Upper lobe of right lung (tissue), 1 donor: Measurements from ENCODE around the gene SFMBT2. TPM values are rescaled to one million over a fixed set of nuclear protein-coding genes. Genes with fewer than 3 reads are reported as not detected.
"Not testable (repeated sequence)": the region's sequence is repeated elsewhere in the genome, so short reads cannot be mapped to it uniquely, and the experiment has no call there.

Source experiments
- ATAC-seq: fragments of 200-7000 bp; cut with Tn5 transposase; one replicate; pipeline ENCODE4 v1.9.1; 2020; ENCODE audit warnings: mild to moderate bottlenecking, moderate library complexity
- DNase-seq: peaks from one replicate; pipeline ENCODE4 v3.0.0-alpha.2; 2020
- H3K27ac ChIP-seq: fragments of 200-600 bp; one replicate; pipeline ENCODE4 v1.8.0; 2022
- H3K27me3 ChIP-seq: fragments of 200-600 bp; one replicate; pipeline ENCODE4 v1.8.0; 2022; ENCODE audit warnings: mild to moderate bottlenecking
- H3K36me3 ChIP-seq: fragments of 200-600 bp; one replicate; pipeline ENCODE4 v1.8.0; 2022
- H3K4me1 ChIP-seq: fragments of 200-600 bp; one replicate; pipeline ENCODE4 v1.8.0; 2022
- H3K4me3 ChIP-seq: fragments of 200-600 bp; one replicate; pipeline ENCODE4 v1.8.0; 2022; ENCODE audit warnings: mild to moderate bottlenecking
- H3K9me3 ChIP-seq: fragments of 200-600 bp; one replicate; pipeline ENCODE4 v1.8.0; 2022
- intact Hi-C: fragments of 100-400 bp; cut with DNase I; formaldehyde crosslinking; loops from one replicate; pipeline ENCODE4 v1.11.0; 2022
- total RNA-seq: library from RNA; stranded (reverse); fragmentation: NEBNext Ultra II Directional; extraction: Animal tissue kit (Norgen Biotek cat#: 25700); gene quantifications from one replicate; pipeline ENCODE4 v1.2.1, GENCODE V29; 2021
- TF ChIP-seq, protein P1 (sequence below): fragments of 200-600 bp; IDR thresholded peaks from one replicate; pipeline ENCODE4 v1.8.0; 2022; ENCODE audit warnings: antibody characterized with exemption
- donor health status: DM: no; HTN: yes; CAD: no; lungs with severe emphysema.

The SFMBT2 gene
- total RNA-seq, 1 donor from 2014 or later, result 16.1 TPM

DNA sequence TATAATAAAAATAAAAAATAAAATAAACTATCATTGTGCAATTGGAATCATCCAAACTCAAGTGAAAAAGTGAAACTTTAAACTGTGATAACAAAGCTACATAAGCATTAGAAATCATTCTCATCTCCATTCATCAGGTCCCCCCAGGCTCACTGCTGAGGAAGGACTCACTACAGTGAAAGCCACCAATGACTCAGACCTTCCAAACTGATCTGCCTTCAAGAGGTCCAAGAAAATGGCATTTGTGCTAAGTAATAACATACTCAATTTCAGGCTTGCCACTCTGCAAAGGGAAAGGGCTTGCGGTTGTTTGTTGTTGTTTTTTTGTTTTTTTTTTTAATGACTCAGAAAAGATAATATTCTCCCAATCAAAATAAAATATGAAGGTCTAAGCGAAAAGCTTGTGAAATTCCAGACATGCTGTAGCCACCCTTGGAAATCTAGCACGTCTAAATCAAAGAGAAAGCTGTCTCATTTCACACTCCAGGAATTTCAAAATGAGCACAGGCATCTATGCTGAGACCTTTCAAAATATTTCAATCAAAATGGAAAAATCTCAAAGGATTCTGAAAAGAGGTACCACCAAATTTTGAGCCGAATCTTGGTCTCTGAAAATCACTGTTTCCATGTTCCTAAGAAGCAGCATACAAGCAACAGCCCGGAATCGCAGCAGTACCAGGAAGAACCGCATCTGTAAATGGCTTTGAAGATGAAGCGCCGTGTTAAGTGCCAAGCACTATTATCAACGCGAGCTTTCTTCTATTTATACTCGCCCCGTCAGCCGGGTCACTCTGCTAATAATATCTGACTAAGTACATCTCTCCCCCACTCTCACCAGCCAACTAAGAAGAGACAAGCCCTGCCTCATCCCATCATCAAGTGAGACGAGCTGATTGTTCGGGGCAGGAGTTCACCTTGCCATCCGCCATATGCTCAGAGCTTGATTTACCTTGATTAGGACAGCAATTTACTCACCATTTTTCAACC, 13.5 kb downstream of the SFMBT2 start:
- DNase-seq, result no peak
- H3K4me1 ChIP-seq, result no peaks in the 10 kb centered on the region
- TF ChIP-seq, protein P1, sequence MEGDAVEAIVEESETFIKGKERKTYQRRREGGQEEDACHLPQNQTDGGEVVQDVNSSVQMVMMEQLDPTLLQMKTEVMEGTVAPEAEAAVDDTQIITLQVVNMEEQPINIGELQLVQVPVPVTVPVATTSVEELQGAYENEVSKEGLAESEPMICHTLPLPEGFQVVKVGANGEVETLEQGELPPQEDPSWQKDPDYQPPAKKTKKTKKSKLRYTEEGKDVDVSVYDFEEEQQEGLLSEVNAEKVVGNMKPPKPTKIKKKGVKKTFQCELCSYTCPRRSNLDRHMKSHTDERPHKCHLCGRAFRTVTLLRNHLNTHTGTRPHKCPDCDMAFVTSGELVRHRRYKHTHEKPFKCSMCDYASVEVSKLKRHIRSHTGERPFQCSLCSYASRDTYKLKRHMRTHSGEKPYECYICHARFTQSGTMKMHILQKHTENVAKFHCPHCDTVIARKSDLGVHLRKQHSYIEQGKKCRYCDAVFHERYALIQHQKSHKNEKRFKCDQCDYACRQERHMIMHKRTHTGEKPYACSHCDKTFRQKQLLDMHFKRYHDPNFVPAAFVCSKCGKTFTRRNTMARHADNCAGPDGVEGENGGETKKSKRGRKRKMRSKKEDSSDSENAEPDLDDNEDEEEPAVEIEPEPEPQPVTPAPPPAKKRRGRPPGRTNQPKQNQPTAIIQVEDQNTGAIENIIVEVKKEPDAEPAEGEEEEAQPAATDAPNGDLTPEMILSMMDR, result no peak
- ATAC-seq, result no peak
- no peak overlapping the region for H3K27ac ChIP-seq
- no peak overlapping the region for H3K4me3 ChIP-seq
- no peaks in the 10 kb centered on the region for H3K36me3 ChIP-seq
- H3K27me3 ChIP-seq, result no peaks in the 10 kb centered on the region
- no peaks in the 10 kb centered on the region for H3K9me3 ChIP-seq
- intact Hi-C loops, result no loop called here

DNA sequence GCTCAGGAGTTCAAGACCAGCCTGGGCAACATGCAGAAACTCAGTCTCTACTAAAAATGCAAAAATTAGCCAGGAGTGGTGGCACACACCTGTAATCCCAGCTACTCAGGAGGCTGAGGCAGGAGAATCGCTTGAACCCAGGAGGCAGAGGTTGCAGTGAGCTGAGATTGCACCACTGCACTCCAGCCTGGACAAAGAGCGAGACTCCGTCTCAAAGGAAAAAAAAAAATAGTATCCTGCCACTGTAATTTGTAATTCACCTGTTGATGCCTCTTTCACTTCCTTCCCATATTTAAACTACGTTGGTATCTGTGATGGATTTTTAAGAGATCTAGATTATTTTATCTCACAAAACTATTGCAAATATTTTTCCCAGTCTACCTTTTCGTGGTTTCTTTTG, 18.5 kb downstream of the SFMBT2 start:
- DNase-seq, H3K27ac ChIP-seq, ATAC-seq, H3K4me3 ChIP-seq, H3K9me3 ChIP-seq, intact Hi-C loops, H3K4me1 ChIP-seq, H3K27me3 ChIP-seq, H3K36me3 ChIP-seq: not testable (repeated sequence)

DNA sequence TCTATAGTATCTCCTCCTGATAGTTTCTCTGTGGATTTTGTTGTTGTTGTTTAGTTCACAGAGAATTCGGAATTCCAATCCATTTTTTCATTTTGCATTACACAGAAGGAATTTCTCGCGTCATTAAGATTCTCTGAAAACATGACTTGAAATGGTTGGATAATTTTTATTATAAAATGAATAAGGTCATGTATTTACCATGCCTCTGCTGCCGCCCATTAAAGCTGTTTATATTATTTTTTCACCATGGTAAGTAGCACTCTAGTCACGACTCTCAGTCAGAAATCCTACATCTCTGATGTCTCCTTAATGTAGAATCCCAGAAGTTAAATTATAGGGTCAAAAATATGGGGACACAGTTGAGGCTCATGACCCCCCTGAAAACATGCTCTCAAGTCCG, 19.1 kb downstream of the SFMBT2 start:
- Histone ChIP-seq H3K36me3 (no peaks in the 10 kb centered on the region), H3K4me1 (peaks cover 7% of the 10 kb centered on the region), H3K27ac (no peak overlapping the region), H3K4me3 (no peak overlapping the region), H3K9me3 (no peaks in the 10 kb centered on the region), H3K27me3 (no peaks in the 10 kb centered on the region)
- intact Hi-C loops, result no loop called here
- DNase-seq (no peak), ATAC-seq (no peak)
- TF ChIP-seq, protein P1, result no peak

DNA sequence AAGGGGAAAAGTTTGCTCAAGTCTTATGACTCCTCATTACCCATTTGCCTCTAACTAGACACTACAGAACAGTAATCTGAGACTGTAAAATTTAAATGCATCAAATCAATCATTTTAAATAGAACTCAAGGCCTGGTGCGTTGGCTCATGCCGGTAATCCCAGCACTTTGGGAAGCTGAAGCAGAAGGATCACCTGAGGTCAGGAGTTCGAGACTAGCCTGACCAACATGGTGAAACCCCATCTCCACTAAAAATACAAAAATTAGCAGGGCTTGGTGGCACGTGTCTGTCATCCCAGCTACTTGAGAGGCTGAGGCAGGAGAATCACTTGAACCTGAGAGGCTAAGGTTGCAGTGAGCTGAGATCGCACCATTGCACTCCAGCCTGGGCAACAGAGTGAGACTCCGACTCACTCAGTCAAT, 20.1 kb downstream of the SFMBT2 start:
- H3K27ac ChIP-seq, H3K27me3 ChIP-seq, H3K4me3 ChIP-seq, ATAC-seq, intact Hi-C loops, H3K9me3 ChIP-seq, H3K4me1 ChIP-seq, H3K36me3 ChIP-seq, DNase-seq: not testable (repeated sequence)

DNA sequence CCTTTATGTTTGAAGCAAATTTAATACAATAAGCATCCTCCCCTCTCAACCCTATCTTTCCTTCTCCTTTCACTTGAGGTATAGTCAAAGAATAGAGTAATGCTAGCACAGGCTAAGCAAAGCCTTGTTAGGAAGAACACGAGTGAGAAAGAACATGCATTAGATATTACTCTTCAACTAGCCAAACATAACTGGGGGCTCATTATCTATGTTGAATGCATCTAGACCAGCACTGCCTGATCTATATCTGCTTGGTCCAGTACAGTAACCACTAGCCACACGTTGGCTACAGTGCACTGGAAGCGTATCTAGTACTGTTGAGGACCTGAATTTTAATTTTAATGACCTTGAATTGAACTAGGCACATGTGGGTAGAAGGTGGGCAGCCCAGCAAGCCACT, 21.0 kb downstream of the SFMBT2 start:
- no peaks in the 10 kb centered on the region for H3K36me3 ChIP-seq
- H3K9me3 ChIP-seq, result no peaks in the 10 kb centered on the region
- DNase-seq, result no peak
- H3K4me3 ChIP-seq, result no peak overlapping the region
- intact Hi-C loops, result no loop called here
- H3K27me3 ChIP-seq, result no peaks in the 10 kb centered on the region
- no peak overlapping the region for H3K27ac ChIP-seq
- peaks cover 7% of the 10 kb centered on the region for H3K4me1 ChIP-seq
- no peak for ATAC-seq
- TF ChIP-seq, protein P1, result no peak

DNA sequence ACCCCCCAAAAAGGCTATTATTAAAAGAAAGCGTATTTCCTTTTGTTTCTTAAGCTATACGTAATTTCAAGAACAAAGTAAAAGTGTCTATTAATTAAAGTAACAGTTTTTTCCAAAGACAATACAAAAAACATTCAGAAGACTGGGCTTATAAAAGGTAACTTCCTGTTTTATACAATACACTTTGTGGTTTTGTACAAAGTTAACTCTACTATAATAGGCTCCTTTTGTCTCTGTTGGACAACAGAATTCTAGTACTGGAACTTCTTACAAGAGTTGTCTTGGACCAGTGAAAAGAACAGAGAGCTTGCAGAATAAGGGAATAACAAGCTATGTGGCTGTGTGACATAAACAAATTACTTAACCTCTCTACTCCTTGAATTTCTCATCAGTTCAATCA, 21.5 kb downstream of the SFMBT2 start:
- H3K36me3 ChIP-seq, result no peaks in the 10 kb centered on the region
- TF ChIP-seq, protein P1, result no peak
- H3K27me3 ChIP-seq, result no peaks in the 10 kb centered on the region
- DNase-seq (no peak), ATAC-seq (no peak)
- intact Hi-C loops, result no loop called here
- H3K9me3 ChIP-seq, result no peaks in the 10 kb centered on the region
- H3K27ac ChIP-seq, result no peak overlapping the region
- no peak overlapping the region for H3K4me3 ChIP-seq
- peaks cover 7% of the 10 kb centered on the region for H3K4me1 ChIP-seq
